Iris pigment epithelial cell (primary cell): Measurements from ENCODE around the gene CENPB.
A peak's percentile ranks its signal among the peaks of the same experiment; 100 is the strongest.

Source experiments
- DNase-seq: peaks from one replicate; pipeline ENCODE4 v3.0.0-alpha.2; 2011; ENCODE audit warnings: low read depth

CENPB gene

GRCh38 chr20:3788685-3789155 is 2.2 kb upstream of the CENPB start:
- no peak for DNase-seq

GRCh38 chr20:3787324-3788014 is 929 bp upstream of the CENPB start:
- no peak for DNase-seq

GRCh38 chr20:3786126-3786484 is 435 bp downstream of the CENPB start:
- peak; percentile 81 for DNase-seq

- no peak for DNase-seq
Observed at GRCh38 chr20:3785240-3786125, 1.1 kb downstream of the CENPB start.

- DNase-seq, result no peak
Observed at GRCh38 chr20:3784863-3785239, 1.7 kb downstream of the CENPB start.

GRCh38 chr20:3784216-3784853 is 2.2 kb downstream of the CENPB start:
- DNase-seq, result no peak

GRCh38 chr20:3783511-3784195 is 2.9 kb downstream of the CENPB start:
- DNase-seq, result no peak

GRCh38 chr20:3783068-3783489 is 3.5 kb downstream of the CENPB start:
- no peak for DNase-seq

GRCh38 chr20:3782597-3782996 is 3.9 kb downstream of the CENPB start:
- no peak for DNase-seq

- peak; percentile 85 for DNase-seq
Observed at GRCh38 chr20:3781153-3781910, 5.2 kb downstream of the CENPB start, which contains the start of gene SPEF1. Gene SPEF1, minus strand, starts transcription at chr20:3781448. Its CDS starts 161 bp downstream, at chr20:3781287.

GRCh38 chr20:3778976-3779375 is 7.6 kb downstream of the CENPB start:
- DNase-seq, result no peak

- DNase-seq, result no peak
Observed at GRCh38 chr20:3777716-3778629, 8.6 kb downstream of the CENPB start.

GRCh38 chr20:3777381-3777715 is 9.2 kb downstream of the CENPB start:
- no peak for DNase-seq

- no peak for DNase-seq
Observed at GRCh38 chr20:3775457-3776108, 11.0 kb downstream of the CENPB start.

- no peak for DNase-seq
Observed at GRCh38 chr20:3771552-3772058, 14.9 kb downstream of the CENPB start.

- peak; percentile 83 for DNase-seq
Observed at GRCh38 chr20:3768342-3769130, 18.0 kb downstream of the CENPB start.

GRCh38 chr20:3767427-3768341 is 18.9 kb downstream of the CENPB start, which contains the start of gene ADISSP:
Gene ADISSP, minus strand, starts transcription at chr20:3767753. Its CDS starts 7,653 bp downstream, at chr20:3760100.
- peak; percentile 98 for DNase-seq

GRCh38 chr20:3767110-3767426 is 19.5 kb downstream of the CENPB start:
- no peak for DNase-seq
